ENCODE results near the gene PALM3.

PALM3 gene

DNA sequence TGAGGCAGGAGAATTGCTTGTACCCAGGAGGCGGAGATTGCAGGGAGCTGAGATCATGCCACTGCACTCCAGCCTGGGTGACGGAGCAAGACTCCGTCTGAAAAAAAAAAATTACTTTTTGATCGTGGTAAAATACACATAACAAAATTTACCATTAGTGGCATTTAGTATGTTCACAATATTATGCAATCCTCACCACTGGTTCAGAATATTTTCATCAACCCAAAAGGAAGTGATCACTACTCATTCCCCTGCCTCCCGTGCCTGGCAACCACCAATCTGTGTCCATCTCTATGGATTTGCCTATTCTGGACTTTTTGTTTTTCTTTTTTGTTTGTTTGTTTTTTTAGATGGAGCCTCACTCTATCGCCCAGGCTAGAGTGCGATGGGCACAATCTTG is 1.2 kb upstream of the PALM3 start:
- TF ChIP-seq, protein P1, sequence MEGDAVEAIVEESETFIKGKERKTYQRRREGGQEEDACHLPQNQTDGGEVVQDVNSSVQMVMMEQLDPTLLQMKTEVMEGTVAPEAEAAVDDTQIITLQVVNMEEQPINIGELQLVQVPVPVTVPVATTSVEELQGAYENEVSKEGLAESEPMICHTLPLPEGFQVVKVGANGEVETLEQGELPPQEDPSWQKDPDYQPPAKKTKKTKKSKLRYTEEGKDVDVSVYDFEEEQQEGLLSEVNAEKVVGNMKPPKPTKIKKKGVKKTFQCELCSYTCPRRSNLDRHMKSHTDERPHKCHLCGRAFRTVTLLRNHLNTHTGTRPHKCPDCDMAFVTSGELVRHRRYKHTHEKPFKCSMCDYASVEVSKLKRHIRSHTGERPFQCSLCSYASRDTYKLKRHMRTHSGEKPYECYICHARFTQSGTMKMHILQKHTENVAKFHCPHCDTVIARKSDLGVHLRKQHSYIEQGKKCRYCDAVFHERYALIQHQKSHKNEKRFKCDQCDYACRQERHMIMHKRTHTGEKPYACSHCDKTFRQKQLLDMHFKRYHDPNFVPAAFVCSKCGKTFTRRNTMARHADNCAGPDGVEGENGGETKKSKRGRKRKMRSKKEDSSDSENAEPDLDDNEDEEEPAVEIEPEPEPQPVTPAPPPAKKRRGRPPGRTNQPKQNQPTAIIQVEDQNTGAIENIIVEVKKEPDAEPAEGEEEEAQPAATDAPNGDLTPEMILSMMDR (IDR thresholded peaks at IDR 0.05; ENCODE audit: extremely low read depth, missing control alignments) = no peak
- DNase-seq (ENCODE audit: low spot score) = no peak

DNA sequence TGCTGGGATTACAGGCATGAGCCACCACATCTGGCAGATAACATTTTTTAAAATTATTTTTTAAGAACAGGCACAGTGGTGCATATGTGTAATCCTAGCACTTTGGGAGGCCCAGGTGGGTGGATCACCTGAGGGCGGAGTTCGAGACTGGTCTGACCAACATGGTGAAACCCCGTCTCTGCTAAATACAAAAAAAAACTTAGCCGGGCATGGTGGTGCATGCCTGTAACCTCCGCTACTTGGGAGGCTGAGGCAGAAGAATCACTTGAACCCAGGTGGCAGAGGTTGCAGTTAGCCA is 631 bp upstream of the PALM3 start:
- DNase-seq (ENCODE audit: low spot score) = no peak
- TF ChIP-seq, protein P1 (IDR thresholded peaks at IDR 0.05; ENCODE audit: extremely low read depth, missing control alignments) = no peak

DNA sequence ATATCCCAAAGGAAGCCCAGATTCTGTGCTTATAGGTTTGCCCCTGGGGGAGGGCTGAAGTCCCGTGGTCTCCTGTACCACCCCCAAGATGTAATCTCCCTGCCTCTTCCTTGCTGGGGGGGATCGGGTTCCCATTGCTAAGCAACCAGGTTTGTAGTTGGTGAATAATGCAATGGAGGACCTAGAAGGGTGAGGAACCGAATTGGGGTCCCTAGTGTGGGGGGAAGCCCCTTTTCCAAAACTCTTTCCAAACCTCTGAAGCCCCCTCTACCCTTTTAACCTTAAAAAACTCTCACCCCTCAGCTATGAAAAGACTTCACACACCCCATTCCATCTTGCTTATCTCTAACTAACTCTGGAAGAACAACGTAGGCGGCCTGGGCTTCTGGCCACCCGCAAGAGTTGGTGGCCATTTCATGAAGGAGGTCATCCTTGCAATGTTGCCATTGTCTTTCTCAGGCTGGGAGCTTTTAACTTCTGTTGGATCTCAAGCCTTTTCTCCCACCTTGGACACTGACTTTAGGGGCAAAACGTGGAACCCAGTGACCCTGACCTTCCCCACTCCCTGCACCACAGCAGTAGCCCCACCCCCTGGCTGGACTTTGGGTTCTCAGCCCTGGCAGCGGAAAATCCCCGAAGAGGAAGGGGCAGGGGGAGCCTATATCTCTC is 661 bp downstream of the PALM3 start:
- DNase-seq (ENCODE audit: low spot score) = peak; percentile 8
- TF ChIP-seq, protein P1 (IDR thresholded peaks at IDR 0.05; ENCODE audit: extremely low read depth, missing control alignments) = no peak

DNA sequence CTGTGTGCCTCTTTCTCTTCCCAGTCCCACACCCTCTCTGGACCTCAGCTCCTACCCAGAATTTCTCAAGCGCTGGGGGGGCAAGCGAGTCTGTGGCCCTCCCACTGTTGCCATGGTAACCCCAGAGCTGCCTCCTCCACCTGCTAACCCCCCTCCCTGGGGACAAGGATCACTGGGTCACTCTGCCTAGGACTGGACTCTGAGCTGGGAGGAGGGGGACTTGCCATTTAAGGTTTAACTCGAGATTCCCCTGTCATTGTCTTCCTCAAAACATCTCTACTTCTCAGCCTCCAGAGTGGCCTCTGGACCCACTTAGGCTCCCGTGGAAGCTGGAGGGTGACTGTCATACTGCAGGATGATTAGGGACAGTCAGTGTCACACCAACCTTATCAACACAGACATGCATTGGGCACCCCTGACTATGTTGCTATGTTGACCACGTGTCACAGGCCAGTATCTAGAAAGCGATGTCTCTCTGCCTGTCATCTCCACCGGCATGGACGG is 2.2 kb downstream of the PALM3 start:
- TF ChIP-seq, protein P1 (IDR thresholded peaks at IDR 0.05; ENCODE audit: extremely low read depth, missing control alignments) = no peak
- DNase-seq (ENCODE audit: low spot score) = peak; percentile 14

DNA sequence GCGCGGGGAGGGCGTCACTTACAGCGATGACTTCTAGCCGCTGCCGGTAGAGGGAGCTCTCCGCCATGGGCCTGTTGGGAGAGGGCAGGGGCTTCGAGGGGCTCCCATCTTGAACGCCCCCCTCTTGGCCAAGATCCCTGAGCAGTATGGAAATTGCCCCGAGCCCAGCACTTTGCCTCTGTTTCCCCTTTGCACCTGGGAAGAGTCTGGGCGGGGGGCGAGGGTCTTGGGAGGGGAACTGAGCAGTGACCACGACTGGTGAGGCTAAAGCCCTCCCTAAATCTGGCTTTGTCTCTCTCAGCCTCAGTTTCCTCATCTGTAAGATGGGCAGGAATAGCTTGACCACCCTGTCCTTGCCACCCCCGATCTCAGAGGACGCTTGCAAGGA is 2.8 kb downstream of the PALM3 start:
- peak; percentile 86 for DNase-seq (ENCODE audit: low spot score)
- TF ChIP-seq, protein P1 (IDR thresholded peaks at IDR 0.05; ENCODE audit: extremely low read depth, missing control alignments) = peak; percentile 73

DNA sequence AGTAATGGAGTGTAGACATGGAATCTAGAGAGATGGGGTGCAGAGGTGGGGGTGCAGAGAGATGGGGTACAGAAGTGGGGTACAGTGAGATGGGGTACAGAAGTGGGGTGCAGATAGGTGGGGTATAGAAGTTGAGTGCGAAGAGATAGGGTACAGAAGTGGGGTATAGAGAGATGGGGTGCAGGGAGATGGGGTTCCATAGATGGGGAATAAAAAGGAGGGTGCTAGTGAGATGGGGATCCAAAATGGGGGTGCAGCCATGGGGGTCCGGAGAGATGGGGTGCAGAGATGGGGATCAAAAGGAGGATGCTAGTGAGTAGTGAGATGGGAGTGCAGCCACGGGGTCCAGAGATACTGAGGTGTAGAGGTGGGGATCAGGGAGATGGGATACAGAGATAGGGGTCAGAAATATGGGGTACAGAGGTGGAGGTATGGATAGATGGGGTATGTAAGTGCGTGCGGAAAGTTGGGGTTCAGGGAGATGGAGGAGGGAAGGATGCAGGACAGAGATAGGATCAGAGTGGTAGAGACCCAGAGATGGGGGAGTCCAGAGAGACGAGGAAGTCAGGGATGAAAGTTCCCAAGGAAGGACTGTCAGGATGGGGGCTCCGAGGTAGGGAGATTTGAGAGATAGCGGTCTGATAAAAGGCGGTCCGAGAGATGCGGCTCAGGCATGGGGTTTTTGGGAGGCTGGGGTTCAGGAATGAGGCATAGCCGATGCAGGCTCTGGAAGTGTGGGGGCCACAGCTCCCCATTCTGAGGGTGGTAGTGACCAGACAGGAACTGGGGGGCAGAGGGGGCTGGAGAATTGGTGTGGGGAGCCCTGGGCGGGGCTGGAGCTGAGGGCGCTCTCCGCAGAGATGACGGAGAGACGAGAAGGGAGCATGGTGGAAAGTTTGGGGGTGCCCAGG is 3.4 kb downstream of the PALM3 start:
- TF ChIP-seq, protein P1 (IDR thresholded peaks at IDR 0.05; ENCODE audit: extremely low read depth, missing control alignments) = no peak
- DNase-seq (ENCODE audit: low spot score) = peak; percentile 20

DNA sequence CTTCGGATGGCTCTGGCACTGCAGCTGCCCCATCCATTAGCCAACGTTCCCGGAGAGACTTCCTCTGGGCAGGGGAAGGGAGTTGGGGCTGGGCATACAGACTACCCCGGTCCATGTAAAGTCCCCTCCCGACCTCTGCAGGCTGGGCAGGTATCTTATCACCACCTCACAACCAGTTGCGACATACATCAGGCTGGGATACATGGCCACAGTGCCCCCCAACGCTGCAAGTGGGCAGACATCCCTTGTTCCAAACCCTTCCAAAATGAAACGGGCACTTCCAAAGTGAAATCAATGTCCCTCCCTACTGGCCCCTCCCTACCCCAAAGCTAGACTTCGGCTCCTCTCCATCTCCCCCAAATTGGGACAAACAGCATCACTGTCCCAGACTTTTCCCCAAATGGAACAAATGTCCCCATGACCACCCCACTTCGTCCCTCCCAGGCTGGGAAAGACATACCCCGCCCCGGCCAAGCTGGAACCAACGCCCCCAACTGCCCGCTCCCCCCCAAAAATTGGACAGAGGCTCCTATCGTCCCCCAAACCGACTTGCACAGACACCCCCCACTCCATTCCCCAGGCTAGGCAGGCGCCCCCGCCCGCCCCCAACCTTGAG is 5.0 kb downstream of the PALM3 start:
- peak; percentile 33 for DNase-seq (ENCODE audit: low spot score)
- TF ChIP-seq, protein P1 (IDR thresholded peaks at IDR 0.05; ENCODE audit: extremely low read depth, missing control alignments) = no peak
